ENCODE data around the gene RAD23A.

The RAD23A gene

DNA sequence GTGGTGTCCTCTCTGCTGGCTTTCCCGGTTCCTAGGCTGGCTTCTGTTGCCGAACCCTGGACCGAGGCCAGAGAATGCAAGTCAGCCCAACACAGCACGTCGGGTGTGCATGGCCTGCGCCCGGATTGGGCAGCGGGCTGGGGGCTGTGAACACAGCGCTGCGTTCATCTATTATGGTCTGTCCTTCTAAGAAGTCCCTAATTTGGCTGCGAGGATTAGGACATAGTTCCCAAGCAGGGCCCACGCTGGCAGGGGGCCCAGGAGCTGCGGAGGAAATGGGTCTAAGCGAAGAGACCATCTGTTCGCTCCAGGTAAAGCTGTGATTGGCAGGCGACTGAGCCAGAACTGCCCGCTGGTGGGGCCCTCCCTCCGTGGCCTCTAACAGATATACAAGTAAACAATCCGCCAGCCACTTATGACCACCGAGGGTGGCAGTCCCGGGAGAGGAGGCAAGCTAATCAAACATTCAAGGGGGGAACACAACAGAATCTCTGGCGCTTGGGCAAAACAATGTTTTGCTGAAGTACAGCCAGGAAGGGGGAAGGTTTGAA is 32.6 kb upstream of the RAD23A start (continued):
- TF ChIP-seq, protein P1, sequence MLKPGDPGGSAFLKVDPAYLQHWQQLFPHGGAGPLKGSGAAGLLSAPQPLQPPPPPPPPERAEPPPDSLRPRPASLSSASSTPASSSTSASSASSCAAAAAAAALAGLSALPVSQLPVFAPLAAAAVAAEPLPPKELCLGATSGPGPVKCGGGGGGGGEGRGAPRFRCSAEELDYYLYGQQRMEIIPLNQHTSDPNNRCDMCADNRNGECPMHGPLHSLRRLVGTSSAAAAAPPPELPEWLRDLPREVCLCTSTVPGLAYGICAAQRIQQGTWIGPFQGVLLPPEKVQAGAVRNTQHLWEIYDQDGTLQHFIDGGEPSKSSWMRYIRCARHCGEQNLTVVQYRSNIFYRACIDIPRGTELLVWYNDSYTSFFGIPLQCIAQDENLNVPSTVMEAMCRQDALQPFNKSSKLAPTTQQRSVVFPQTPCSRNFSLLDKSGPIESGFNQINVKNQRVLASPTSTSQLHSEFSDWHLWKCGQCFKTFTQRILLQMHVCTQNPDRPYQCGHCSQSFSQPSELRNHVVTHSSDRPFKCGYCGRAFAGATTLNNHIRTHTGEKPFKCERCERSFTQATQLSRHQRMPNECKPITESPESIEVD (tag by site-specific recombination; IDR thresholded peaks at IDR 0.05), result no peak; the same call in 1 of the 2 replicates
- TF ChIP-seq ZBTB1 (tag by site-specific recombination; IDR thresholded peaks at IDR 0.05) (no peak), ZNF121 (tag by site-specific recombination; IDR thresholded peaks at IDR 0.05) (no peak), ZNF747 (tag by site-specific recombination; IDR thresholded peaks at IDR 0.05) (no peak), ZFP37 (tag by site-specific recombination; IDR thresholded peaks at IDR 0.05) (no peak), HOXD13 (CRISPR knock-in tag; IDR thresholded peaks at IDR 0.05; ENCODE audit: borderline replicate concordance) (no peak), ZNF777 (tag by site-specific recombination; IDR thresholded peaks at IDR 0.05; ENCODE audit: borderline replicate concordance) (no peak), ZNF707 (tag by site-specific recombination; IDR thresholded peaks at IDR 0.05) (no peak), ZNF248 (tag by site-specific recombination; IDR thresholded peaks at IDR 0.05) (no peak), ZNF433 (tag by site-specific recombination; IDR thresholded peaks at IDR 0.05; ENCODE audit: low read depth) (no peak), SCRT1 (tag by site-specific recombination; IDR thresholded peaks at IDR 0.05; ENCODE audit: borderline replicate concordance) (no peak), ZSCAN23 (tag by site-specific recombination; IDR thresholded peaks at IDR 0.05) (no peak), ZNF223 (tag by site-specific recombination; IDR thresholded peaks at IDR 0.05) (no peak), MZF1 (tag by site-specific recombination; IDR thresholded peaks at IDR 0.05; ENCODE audit: borderline replicate concordance) (no peak), ZNF626 (tag by site-specific recombination; IDR thresholded peaks at IDR 0.05) (no peak), ZNF768 (tag by site-specific recombination; IDR thresholded peaks at IDR 0.05) (no peak), ZNF555 (tag by site-specific recombination; conservative IDR thresholded peaks at IDR 0.05) (no peak), ZNF202 (tag by site-specific recombination; IDR thresholded peaks at IDR 0.05; ENCODE audit: borderline replicate concordance) (no peak), SP7 (tag by site-specific recombination; IDR thresholded peaks at IDR 0.05) (peak; percentile 71; the same call in 1 of the 2 replicates), ZNF24 (tag by site-specific recombination; IDR thresholded peaks at IDR 0.05) (no peak), KLF9 (tag by site-specific recombination; IDR thresholded peaks at IDR 0.05; ENCODE audit: low read depth) (no peak), ZNF23 (tag by site-specific recombination; IDR thresholded peaks at IDR 0.05; ENCODE audit: borderline replicate concordance) (no peak), GLIS2 (tag by site-specific recombination; IDR thresholded peaks at IDR 0.05) (peak; percentile 73), ZNF664 (tag by site-specific recombination; IDR thresholded peaks at IDR 0.05) (no peak)
- TF ChIP-seq, protein P2, sequence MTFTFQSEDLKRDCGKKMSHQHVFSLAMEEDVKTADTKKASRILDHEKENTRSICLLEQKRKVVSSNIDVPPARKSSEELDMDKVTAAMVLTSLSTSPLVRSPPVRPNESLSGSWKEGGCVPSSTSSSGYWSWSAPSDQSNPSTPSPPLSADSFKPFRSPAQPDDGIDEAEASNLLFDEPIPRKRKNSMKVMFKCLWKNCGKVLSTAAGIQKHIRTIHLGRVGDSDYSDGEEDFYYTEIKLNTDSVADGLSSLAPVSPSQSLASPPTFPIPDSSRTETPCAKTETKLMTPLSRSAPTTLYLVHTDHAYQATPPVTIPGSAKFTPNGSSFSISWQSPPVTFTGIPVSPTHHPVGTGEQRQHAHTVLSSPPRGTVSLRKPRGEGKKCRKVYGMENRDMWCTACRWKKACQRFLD (tag by site-specific recombination; IDR thresholded peaks at IDR 0.05), result no peak
- TF ChIP-seq, protein P3, sequence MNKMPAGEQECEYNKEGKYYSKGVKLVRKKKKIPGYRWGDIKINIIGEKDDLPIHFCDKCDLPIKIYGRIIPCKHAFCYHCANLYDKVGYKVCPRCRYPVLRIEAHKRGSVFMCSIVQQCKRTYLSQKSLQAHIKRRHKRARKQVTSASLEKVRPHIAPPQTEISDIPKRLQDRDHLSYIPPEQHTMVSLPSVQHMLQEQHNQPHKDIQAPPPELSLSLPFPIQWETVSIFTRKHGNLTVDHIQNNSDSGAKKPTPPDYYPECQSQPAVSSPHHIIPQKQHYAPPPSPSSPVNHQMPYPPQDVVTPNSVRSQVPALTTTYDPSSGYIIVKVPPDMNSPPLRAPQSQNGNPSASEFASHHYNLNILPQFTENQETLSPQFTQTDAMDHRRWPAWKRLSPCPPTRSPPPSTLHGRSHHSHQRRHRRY (tag by site-specific recombination; IDR thresholded peaks at IDR 0.05), result no peak
- TF ChIP-seq, protein P4, sequence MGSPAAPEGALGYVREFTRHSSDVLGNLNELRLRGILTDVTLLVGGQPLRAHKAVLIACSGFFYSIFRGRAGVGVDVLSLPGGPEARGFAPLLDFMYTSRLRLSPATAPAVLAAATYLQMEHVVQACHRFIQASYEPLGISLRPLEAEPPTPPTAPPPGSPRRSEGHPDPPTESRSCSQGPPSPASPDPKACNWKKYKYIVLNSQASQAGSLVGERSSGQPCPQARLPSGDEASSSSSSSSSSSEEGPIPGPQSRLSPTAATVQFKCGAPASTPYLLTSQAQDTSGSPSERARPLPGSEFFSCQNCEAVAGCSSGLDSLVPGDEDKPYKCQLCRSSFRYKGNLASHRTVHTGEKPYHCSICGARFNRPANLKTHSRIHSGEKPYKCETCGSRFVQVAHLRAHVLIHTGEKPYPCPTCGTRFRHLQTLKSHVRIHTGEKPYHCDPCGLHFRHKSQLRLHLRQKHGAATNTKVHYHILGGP (tag by site-specific recombination; IDR thresholded peaks at IDR 0.05), result no peak
- TF ChIP-seq, protein P5, sequence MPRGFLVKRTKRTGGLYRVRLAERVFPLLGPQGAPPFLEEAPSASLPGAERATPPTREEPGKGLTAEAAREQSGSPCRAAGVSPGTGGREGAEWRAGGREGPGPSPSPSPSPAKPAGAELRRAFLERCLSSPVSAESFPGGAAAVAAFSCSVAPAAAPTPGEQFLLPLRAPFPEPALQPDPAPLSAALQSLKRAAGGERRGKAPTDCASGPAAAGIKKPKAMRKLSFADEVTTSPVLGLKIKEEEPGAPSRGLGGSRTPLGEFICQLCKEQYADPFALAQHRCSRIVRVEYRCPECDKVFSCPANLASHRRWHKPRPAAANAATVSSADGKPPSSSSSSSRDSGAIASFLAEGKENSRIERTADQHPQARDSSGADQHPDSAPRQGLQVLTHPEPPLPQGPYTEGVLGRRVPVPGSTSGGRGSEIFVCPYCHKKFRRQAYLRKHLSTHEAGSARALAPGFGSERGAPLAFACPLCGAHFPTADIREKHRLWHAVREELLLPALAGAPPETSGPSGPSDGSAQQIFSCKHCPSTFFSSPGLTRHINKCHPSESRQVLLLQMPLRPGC (tag by site-specific recombination; IDR thresholded peaks at IDR 0.05), result no peak; the same call in 1 of the 2 replicates
- TF ChIP-seq, protein P6, sequence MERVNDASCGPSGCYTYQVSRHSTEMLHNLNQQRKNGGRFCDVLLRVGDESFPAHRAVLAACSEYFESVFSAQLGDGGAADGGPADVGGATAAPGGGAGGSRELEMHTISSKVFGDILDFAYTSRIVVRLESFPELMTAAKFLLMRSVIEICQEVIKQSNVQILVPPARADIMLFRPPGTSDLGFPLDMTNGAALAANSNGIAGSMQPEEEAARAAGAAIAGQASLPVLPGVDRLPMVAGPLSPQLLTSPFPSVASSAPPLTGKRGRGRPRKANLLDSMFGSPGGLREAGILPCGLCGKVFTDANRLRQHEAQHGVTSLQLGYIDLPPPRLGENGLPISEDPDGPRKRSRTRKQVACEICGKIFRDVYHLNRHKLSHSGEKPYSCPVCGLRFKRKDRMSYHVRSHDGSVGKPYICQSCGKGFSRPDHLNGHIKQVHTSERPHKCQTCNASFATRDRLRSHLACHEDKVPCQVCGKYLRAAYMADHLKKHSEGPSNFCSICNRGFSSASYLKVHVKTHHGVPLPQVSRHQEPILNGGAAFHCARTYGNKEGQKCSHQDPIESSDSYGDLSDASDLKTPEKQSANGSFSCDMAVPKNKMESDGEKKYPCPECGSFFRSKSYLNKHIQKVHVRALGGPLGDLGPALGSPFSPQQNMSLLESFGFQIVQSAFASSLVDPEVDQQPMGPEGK (tag by site-specific recombination; IDR thresholded peaks at IDR 0.05), result peak; percentile 84
- TF ChIP-seq, protein P7, sequence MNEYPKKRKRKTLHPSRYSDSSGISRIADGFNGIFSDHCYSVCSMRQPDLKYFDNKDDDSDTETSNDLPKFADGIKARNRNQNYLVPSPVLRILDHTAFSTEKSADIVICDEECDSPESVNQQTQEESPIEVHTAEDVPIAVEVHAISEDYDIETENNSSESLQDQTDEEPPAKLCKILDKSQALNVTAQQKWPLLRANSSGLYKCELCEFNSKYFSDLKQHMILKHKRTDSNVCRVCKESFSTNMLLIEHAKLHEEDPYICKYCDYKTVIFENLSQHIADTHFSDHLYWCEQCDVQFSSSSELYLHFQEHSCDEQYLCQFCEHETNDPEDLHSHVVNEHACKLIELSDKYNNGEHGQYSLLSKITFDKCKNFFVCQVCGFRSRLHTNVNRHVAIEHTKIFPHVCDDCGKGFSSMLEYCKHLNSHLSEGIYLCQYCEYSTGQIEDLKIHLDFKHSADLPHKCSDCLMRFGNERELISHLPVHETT (tag by site-specific recombination; IDR thresholded peaks at IDR 0.05), result 0 out of 2 replicates have a peak, but pooled peaks have one; percentile 9

All from HEK293 (cell line).